Activated T-cell treated with anti-CD3 and anti-CD28 coated beads for 48 hours (primary cell): ENCODE results near the gene RAF1.
"Not testable (repeated sequence)": the region's sequence is repeated elsewhere in the genome, so short reads cannot be mapped to it uniquely, and the experiment has no call there.

Experiments used
- DNase-seq: peaks from one replicate; pipeline ENCODE4 v3.0.0-alpha.2; 2020; ENCODE audit warnings: low read depth

The RAF1 gene

DNA sequence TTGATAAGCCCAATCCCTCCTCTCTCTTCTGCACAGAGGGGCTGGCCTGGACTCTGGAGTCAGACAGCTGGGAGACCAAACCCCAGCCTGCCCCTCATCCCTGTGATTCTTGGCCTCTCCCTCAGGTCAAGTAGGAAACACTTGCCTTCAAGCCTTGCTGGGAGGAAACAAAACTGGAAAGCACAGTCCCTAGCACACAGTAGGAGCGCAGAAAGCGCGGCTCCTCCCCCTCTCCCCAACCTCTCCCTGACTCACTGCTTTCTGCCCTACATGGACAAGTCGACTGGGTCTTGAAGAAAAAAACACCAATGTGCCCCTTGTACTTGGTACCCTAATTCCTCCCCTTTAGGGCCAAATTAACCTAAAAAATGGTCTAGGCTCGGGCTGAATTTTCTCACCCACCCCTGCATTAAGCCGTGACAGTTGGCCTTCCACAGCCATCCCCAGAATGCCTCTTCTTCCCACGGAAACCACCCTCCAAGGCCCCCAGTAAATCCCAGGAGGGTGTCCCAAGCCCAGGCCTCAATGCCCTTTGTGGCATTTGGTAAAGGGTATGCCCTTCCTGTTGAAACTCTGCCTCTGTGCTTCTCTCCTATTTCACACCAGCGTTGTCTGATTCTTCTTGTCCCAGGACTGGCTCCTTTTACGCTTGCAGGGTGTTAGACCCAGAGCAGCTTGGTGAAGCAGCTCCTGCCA, 11.3 kb upstream of the RAF1 start:
- no peak for DNase-seq

DNA sequence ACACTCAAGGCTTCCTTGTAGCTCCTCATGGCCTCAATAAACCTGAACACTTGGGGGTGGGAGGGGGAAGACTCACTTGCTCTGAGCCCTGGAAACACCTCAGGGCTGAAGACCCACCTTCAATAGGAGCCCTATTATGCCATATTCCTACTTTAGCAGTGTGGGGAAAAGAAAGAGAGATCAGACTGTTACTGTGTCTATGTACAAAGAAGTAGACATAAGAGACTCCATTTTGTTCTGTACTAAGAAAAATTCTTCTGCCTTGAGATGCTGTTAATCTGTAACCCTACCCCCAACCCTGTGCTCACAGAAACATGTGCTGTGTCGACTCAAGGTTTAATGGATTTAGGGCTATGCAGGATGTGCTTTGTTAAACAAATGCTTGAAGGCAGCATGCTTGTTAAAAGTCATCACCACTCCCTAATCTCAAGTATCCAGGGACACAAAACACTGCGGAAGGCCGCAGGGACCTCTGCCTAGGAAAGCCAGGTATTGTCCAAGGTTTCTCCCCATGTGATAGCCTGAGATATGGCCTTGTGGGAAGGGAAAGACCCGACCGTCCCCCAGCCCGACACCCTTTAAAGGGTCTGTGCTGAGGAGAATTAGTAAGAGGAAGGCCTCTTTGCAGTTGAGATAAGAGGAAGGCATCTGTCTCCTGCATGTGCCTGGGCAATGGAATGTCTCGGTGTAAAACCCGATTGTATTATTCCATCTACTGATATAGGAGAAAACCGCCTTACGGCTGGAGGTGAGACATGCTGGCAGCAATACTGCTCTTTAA, 10.2 kb upstream of the RAF1 start:
- not testable (repeated sequence) for DNase-seq

DNA sequence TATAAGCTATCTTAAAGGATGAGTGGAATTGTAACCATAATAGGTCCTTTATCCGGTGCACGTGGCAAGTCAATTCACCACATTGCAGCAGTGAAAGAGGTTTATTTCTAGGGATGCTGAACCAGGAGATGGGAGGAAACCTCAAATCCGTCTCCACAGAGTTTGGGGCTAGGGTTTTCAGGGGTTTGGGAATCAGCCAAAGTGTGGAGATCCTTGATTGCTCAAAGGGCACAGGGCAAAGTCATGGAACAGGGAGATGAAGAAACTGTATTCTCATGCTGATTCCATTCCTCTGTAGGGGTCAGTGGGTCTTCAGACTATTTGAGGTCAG, 7.2 kb upstream of the RAF1 start:
- no peak for DNase-seq

DNA sequence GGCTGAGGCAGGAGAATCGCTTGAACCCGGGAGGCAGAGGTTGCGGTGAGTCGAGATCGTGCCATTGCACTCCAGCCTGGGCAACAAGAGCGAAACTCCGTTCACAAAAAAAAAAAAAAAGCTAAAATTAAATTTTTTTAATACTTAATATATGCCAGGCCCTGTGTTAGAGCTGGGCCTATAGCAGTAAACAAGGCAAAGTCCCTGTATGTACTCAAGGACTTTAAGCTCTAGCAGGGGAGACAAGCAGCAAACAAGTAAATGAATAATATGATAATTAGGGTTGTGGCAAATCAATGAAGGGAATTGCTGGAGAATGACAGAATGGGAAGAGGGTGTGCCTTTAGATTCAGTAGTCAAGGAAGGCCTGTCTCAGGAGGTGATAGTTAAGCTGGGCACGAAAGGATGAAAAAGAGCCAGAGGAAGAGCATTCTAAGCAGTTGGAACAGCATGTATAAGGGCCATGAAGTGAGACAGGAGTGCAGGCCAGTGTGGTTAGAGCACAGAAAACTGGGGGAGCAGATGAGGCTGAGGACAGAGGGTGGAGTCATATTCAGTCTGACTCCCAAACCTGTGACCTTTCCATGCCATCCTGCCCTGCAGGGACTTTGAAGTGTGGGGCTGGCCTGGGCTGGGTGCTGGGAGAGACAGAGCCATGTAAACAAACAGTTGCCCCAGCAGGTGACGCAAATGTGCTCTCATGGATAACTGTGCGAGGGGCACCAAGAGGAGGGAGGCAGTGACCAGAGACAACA, 6.6 kb upstream of the RAF1 start:
- DNase-seq, result no peak

DNA sequence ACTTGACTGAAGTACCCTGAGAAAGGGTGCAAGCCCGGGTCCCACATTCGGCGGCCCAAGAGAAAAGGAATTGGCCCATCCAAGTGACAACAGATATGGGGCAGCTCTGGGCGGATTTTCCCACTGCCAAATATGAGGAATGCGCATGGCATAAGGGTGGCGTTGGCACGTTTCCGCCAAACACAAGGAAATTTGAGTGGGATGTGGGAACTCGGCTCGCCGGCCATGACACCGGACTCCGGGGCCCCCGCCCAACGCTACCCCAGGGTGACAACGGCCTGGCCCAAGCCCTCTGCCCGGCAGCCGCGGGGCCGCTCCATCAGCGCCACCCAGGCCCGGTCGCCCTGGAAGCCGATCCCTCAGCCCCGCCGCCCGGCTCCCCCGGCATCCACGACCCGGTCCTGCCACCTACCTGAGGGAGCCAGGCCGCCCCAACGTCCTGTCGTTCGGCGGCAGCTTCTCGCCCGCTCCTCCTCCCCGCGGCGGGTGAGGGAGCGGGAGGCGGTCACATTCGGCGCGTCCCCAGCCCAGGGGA, 449 bp downstream of the RAF1 start:
- no peak for DNase-seq

DNA sequence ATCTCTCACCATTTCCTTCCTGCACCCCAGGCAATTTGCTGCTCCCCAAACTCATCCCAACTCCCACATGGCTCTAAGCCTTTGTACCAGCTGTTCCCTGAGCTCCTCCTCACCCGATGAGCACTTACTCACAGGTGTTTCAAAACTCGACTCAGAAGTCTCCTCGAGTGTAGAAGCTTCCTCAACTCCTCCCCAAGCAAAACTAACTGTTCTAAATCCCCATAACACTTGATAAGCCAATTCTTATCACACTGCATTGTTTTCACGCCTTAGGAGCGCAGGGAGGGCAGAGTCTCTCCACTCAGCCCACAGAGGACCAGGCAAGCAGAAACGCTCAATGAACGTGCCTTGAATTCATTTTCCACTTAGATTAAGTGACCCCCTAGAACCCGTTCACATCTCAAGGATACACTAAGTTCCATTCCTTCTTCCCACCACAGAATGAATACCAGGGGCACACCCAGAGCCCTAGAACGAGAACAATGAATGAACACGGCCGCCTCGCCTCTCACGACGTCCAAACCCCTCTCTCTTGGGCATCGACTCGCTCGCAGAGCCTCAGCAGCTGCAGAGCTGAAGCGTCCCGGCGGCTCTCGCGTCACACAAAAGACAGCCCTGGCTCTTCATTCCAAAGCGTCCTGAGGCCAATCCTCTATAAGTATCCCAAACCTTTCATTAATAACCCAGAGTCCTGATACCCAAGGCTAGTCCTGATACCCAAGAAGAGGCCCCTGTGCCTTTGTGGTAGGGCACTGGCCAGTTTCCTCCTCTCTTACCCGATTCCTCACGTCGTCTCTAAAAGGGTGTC, 1.1 kb downstream of the RAF1 start:
- DNase-seq, result peak; percentile 21

DNA sequence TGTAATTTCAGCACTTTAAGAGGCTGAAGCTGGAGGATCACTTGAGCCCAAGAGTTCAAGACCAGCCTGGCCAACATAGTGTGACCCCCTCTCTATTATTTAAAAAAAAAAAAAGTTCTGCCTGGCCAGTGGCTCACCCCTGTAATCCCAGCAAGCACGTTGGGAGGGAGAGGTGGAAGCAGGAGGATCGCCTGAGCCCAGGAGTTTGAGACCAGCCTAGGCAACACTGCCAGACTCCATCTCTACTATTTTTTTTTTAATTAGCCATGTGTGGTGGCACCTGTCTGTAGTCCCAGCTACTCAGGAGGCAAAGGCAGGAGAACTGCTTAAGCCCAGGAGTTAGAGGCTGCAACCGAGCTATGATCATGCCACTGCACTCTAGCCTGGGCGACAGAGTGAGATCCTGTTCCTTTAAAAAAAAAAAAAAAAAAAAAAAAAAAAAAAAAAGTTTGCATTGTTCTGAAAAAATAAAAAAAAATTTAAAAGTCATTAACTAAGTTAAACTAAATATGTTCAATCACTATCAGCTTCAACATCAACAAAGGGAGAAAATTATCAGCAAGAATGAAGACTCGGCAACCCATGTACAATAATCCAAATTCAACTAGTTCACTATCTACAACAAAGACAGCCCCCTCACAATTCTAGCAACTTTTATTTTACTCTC, 1.9 kb downstream of the RAF1 start:
- no peak for DNase-seq

DNA sequence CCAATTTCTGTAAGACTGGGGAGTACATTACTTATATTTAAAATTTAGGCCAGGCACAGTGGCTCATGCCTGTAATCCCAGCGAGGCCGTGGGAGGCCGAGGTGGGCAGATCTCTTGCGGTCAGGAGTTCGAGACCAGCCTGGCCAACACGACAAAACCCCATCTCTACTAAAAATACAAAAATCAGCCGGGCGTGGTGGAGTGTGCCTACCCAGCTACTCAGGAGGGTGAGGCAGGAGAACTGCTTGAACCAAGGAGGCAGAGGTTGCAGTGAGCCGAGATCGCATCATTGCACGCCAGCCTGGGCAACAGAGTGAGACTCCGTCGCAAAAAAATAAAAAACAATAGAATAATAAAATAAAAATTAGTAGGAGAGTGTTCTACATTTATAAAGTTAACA, 2.5 kb downstream of the RAF1 start:
- not testable (repeated sequence) for DNase-seq

DNA sequence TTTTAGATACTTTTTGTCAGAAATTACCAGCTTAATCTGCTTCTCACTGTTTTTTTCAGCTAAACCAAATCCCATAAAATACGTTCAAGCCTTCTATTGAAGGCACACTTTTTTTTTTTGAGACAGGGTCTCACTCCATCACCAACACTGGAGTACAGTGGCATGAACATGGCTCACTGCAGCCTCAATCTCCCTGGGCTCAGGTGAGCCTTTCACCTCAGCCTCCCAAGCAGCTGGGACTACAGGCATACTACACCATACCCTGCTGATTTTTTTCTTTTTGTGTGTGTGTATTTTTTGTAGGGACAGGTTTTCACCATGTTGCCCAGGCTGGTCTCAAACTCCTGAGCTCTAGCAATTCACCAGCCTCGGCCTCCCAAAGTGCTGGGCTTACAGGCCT, 3.7 kb downstream of the RAF1 start:
- no peak for DNase-seq

DNA sequence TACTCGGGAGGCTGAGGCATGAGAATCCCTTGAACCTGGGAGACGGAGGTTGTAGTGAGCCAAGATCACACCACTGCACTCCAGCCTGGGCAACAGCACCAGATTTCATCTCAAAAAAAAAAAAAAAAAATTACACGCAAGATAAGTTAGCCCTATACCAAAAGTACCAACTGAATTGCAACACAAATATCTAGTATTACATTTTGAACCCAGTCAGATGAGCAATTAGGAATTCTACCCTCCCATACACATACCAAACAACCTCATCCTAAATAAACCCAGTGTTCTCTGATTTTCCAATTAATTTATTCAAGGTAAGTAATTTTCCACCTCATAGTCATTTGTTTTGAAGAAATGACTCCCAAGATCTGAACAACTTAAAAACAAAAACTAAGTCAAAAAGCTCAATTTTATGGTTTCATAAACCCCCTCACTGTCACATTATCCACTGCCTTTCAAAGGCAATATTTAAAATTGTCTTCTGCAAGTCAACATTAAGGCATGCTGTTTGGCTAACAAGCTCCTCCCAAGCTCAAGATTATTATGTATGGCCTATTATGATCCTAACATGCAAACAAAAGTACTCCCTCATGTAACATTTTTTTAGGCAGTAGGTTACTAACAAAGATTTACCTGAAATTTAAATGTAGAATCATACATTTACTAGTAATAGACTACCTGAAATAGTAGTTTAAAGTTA, 4.5 kb downstream of the RAF1 start:
- DNase-seq, result no peak

DNA sequence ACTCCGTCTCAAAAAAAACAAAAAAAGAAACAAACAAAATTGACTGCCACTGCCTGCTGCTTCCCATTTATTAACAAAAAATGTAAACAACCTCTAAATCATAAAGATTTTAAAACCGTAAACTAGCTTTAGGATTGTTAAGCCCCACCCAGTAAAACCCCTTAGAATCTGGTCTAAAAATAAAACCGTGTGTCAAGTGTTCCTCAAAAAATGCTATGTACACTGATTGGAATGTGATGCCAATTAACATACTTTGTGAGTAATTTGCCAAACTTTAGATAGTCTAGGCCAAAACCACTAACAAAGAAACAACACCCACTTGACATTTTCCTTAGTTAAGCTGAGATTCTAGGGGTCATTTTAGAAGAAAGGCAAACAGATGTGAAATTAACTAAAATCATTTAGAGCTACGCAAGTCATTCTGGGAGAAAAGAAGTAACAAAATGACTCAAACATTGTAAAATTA, 5.3 kb downstream of the RAF1 start:
- DNase-seq, result no peak

DNA sequence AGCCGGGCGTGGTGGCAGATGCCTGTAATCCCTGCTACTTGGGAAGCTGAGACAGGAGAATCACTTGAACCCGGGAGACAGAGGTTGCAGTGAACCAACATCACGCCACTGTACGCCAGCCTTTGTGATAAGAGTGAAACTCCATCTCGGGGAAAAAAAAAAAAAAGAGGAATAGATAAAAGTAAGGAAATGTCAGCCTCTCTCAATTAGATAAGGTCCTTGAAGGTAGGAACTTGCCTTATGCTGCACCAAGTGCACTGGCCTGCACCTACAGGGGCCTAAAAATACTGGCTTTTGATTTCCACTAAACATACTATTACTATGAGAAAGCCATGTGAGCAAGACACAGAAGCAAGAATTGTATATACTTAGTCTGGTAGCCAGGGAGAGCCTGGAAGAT, 7.1 kb downstream of the RAF1 start:
- DNase-seq, result no peak

DNA sequence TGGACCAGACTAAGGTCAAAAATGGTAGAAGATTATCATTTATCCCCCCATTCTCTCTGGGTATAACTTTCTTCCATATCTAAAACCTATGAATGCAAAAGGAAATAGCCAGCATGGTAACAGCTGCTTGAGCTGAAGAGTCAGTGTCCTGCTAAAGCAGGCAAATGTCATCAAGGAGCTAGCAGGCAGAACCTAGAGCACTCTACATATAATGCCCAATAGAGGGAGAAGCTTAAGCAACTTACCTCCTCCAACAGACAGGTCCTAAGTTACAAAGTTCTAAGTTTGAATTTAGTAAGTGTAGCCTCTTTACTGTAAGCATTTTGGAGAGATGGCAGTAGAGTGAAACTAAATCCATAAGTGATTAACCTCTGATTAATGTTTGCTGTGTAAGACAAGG, 7.7 kb downstream of the RAF1 start:
- DNase-seq, result no peak

DNA sequence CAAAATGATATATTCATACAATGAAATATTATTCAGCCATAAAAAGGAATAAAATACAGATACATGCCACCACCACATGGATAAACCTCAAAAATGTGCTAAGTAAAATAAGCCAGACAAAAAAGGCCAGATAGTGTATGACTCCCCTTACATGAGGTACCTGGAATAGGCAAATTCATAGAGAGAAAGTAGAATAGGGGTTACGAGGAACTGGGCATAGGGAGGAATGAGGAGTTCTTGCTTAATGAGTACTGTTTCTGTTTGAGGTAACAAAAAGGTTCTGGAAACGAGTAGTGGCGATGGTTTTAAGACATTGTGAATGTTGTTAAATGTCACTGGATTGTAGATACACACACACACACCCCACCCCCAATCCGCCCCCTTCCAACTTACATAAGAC, 8.2 kb downstream of the RAF1 start:
- no peak for DNase-seq

DNA sequence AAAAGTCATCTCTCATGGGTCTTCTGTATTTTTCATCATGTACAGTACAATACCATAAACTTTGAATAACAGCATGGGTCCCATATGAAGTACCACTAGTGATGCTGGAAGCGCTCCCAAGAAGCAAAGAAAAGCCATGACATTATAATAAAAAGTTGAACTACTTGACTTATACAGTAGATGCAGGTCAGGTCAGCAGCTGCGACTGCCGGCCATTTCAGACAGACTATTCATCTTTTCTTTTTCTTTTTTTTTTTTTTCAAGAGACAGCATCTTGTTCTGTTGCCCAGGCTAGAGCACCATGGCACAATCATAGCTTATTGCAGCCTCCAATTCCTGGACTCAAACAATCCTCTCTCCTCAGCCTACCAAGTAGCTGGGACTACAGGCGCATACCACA, 10.2 kb downstream of the RAF1 start:
- DNase-seq, result no peak

DNA sequence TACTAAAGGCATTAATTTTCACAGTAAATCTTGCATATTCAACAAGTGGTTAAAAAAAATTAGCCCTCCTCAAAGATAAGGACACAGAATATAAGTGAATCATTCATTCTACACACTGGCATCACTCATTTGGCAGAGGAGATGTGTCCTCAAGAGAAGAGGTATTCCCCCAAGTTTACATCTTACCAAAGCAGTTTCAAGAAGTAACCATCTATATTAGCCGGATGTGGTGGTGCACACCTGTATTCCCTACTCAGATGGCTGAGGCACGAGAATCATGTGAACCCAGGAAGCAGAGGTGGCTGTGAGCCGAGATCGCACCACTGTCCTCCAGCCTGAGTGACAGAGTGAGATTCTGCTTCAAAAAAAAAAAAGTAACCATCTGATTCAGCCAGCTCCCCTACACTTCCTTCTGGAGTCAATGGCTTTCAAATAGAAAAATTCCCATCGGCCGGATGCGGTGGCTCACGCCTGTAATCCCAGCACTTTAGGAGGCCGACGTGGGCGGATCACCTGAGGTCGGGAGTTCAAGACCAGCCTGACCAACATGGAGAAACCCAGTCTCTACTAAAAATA, 15.4 kb downstream of the RAF1 start:
- no peak for DNase-seq

DNA sequence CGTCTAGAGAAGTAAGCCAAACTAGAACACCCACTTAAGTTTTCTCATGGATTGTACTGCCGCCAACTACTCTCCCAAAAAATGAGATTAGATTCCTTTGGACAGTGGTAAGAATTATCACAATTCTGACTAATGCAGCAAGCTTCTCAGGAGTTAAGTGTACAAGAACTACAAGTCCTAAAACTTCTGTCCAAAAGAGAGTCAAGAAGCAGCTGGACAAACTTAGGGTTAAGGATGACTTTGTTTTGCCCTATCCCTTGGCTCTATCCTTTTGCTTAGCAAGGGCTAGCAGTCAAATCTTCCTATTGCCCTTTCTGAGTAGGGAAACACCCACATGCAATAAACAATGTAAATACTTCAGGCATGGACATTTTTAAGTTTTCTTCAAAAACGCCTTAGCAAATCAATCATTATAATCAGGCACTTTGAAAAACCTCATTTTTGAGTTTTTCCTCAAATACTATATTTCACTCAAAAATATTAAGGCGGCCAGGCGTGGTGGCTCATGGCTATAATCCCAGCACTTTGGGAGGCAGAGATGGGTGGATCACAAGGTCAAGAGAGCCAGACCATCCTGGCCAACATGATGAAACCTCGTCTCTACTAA, 19.5 kb downstream of the RAF1 start:
- DNase-seq, result no peak

DNA sequence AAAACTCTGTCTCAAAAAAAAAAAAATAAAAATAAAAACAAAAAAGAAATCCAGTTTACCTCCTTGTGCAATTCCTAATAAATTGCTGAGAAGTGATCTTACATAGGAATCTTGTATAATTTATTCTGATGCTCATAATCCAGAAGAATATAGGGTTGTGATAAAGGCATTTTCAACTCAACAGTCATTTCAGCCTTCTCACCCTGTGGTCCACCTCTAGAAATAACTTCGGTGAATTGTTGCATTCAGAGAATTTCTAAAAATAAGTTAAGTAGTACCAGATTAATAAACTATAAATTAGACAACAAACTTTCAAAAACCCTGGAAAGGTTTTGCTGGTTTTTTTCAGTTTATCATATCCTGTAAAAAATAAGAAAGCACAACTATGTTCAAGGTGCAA, 20.2 kb downstream of the RAF1 start:
- no peak for DNase-seq

DNA sequence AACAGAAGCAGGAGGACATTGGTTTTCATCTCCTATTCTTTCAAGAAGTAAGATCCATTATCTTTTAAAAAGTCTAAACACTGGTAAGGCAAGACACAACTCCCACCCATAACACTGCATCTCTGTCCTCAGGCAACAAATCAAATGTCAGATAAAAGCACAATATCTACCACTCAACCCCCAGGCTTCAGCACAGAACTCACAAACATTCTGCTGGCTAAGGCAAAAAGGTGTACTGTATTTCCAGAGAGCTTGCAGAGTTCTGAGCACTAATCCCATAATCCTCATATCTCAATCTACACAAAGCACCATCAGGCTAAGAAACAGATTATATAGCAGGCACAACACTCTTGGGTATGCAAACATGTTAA, 20.9 kb downstream of the RAF1 start:
- no peak for DNase-seq

DNA sequence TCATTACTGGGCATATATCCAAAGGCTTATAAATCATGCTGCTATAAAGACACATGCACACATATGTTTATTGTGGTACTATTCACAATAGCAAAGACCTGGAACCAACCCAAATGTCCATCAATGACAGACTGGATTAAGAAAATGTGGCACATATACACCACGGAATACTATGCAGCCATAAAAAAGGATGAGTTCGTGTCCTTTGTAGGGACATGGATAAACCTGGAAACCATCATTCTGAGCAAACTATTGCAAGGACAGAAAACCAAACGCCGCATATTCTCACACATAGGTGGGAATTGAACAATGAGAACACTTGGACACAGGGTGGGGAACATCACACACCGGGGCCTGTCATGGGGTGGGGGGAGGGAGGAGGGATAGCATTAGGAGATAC, 23.1 kb downstream of the RAF1 start:
- not testable (repeated sequence) for DNase-seq
